OCI-LY1 (cell line): ENCODE data around the gene IFIT1B.

Experiments
- H2AFZ ChIP-seq: fragments of 200-600 bp; sonication (generic), shearing (Covaris generic); 2 replicates; pipeline ENCODE4 v1.6.0; 2014; ENCODE audit warnings: antibody characterized with exemption, mild to moderate bottlenecking, low read length
- H3F3A ChIP-seq: fragments of 200-600 bp; sonication (generic), shearing (Covaris generic); 2 replicates; pipeline ENCODE4 v1.6.0; 2014; ENCODE audit warnings: mild to moderate bottlenecking, antibody characterized with exemption, low read length, moderate library complexity; ENCODE audit not compliant: insufficient read depth
- H3K27ac ChIP-seq: fragments of 200-600 bp; sonication (generic); 2 replicates; pipeline ENCODE4 v1.5.1; 2014; ENCODE audit warnings: low read length, mixed run types, mild to moderate bottlenecking, low read depth; ENCODE audit not compliant: poor library complexity, severe bottlenecking
- H3K27me3 ChIP-seq: fragments of 200-600 bp; sonication (generic); 2 replicates; pipeline ENCODE4 v1.6.0; 2014; ENCODE audit warnings: antibody characterized with exemption, mild to moderate bottlenecking, low read length, moderate library complexity; ENCODE audit not compliant: insufficient read depth
- H3K36me3 ChIP-seq: fragments of 200-600 bp; sonication (generic); 2 replicates; pipeline ENCODE4 v1.6.1; 2014; ENCODE audit warnings: mild to moderate bottlenecking, antibody characterized with exemption, low read length, moderate library complexity, mixed read lengths; ENCODE audit not compliant: insufficient read depth
- H3K4me1 ChIP-seq: fragments of 200-600 bp; sonication (generic); 2 replicates; pipeline ENCODE4 v1.5.1; 2014; ENCODE audit warnings: mild to moderate bottlenecking, low read length, moderate library complexity; ENCODE audit not compliant: insufficient read depth, severe bottlenecking
- H3K4me2 ChIP-seq: fragments of 200-600 bp; sonication (generic), shearing (Covaris generic); 2 replicates; pipeline ENCODE4 v1.6.1; 2014; ENCODE audit warnings: low read length
- H3K4me3 ChIP-seq: fragments of 200-600 bp; sonication (generic); 2 replicates; pipeline ENCODE4 v1.5.1; 2014; ENCODE audit warnings: low read length, low read depth, mild to moderate bottlenecking, mixed read lengths; ENCODE audit not compliant: poor library complexity, severe bottlenecking
- H3K79me2 ChIP-seq: fragments of 200-600 bp; shearing (Covaris generic); 2 replicates; pipeline ENCODE4 v1.6.1; 2016; ENCODE audit warnings: mixed run types, low read length, mixed read lengths; ENCODE audit not compliant: insufficient read depth
- H3K9ac ChIP-seq: fragments of 200-600 bp; sonication (generic), shearing (Covaris generic); 2 replicates; pipeline ENCODE4 v1.6.1; 2014; ENCODE audit warnings: mild to moderate bottlenecking, low read length, mixed read lengths
- H3K9me2 ChIP-seq: fragments of 200-600 bp; sonication (generic), shearing (Covaris generic); 2 replicates; pipeline ENCODE4 v1.6.1; 2014; ENCODE audit warnings: low read depth, mild to moderate bottlenecking, low read length, mixed read lengths
- H3K9me3 ChIP-seq: fragments of 200-600 bp; shearing (Covaris generic); 2 replicates; pipeline ENCODE4 v1.6.1; 2014; ENCODE audit warnings: low read length, mixed read lengths
- H4K20me1 ChIP-seq: fragments of 200-600 bp; sonication (generic), shearing (Covaris generic); 2 replicates; pipeline ENCODE4 v1.6.0; 2016; ENCODE audit warnings: mild to moderate bottlenecking, low read length; ENCODE audit not compliant: insufficient read depth
- CTCF ChIP-seq: fragments of 200-600 bp; sonication (generic), shearing (Covaris generic); IDR thresholded peaks from 2 replicates; pipeline ENCODE4 v1.5.1; 2017; ENCODE audit warnings: mild to moderate bottlenecking, antibody characterized with exemption, low read length, moderate library complexity, mixed read lengths
- EZH2 ChIP-seq: fragments of 200-600 bp; sonication (generic), shearing (Covaris generic); IDR thresholded peaks from 2 replicates; pipeline ENCODE4 v1.8.0; 2017; ENCODE audit warnings: borderline replicate concordance, mixed run types, mild to moderate bottlenecking, antibody characterized with exemption, low read length, moderate library complexity, mixed read lengths

Gene IFIT1B

GRCh38 chr10:89335226-89335625 lies 42.6 kb upstream of the IFIT1B start:
- Histone ChIP-seq H2AFZ (no peak overlapping the region), H3K79me2 (no peaks in the 10 kb centered on the region), H3K27me3 (no peaks in the 10 kb centered on the region), H3K9me3 (no peaks in the 10 kb centered on the region), H3F3A (no peaks in the 10 kb centered on the region), H3K9ac (no peak overlapping the region), H3K27ac (no peak overlapping the region), H3K4me1 (no peaks in the 10 kb centered on the region), H3K9me2 (no peaks in the 10 kb centered on the region), H4K20me1 (no peaks in the 10 kb centered on the region), H3K4me3 (no peak overlapping the region), H3K4me2 (no peak overlapping the region), H3K36me3 (no peaks in the 10 kb centered on the region)
- TF ChIP-seq EZH2 (no peak), CTCF (no peak)

GRCh38 chr10:89336241-89336640 lies 41.6 kb upstream of the IFIT1B start:
- no peaks in the 10 kb centered on the region for H4K20me1 ChIP-seq
- H3K27ac ChIP-seq: no peak overlapping the region

GRCh38 chr10:89337484-89337883 lies 40.4 kb upstream of the IFIT1B start:
- Histone ChIP-seq H3K9me3 (no peaks in the 10 kb centered on the region), H3K4me2 (no peak overlapping the region), H3K27me3 (no peaks in the 10 kb centered on the region), H3K36me3 (no peaks in the 10 kb centered on the region), H3K9me2 (no peaks in the 10 kb centered on the region), H4K20me1 (no peaks in the 10 kb centered on the region), H3K4me3 (no peak overlapping the region), H3K79me2 (no peaks in the 10 kb centered on the region), H2AFZ (no peak overlapping the region), H3F3A (no peaks in the 10 kb centered on the region), H3K27ac (no peak overlapping the region), H3K9ac (no peak overlapping the region), H3K4me1 (no peaks in the 10 kb centered on the region)
- no peak for TF ChIP-seq EZH2
- TF ChIP-seq CTCF: no peak

More at GRCh38 chr10:89336241-89336640, 41.6 kb upstream of the IFIT1B start:
- Histone ChIP-seq H3K4me1 (no peaks in the 10 kb centered on the region), H3K79me2 (no peaks in the 10 kb centered on the region), H3K9ac (no peak overlapping the region), H3K4me3 (no peak overlapping the region), H3K9me2 (no peaks in the 10 kb centered on the region), H3F3A (no peaks in the 10 kb centered on the region), H3K9me3 (no peaks in the 10 kb centered on the region), H3K27me3 (no peaks in the 10 kb centered on the region), H3K4me2 (no peak overlapping the region), H3K36me3 (no peaks in the 10 kb centered on the region), H2AFZ (no peak overlapping the region)
- TF ChIP-seq CTCF (no peak), EZH2 (no peak)
